Ovary (tissue), 3 donors: ENCODE results near the gene ITGA6.

Experiments
- CTCF ChIP-seq, 3 donors: fragments of 450-650 bp in 2 of 3; fragments of 200-600 bp in 1 of 3; IDR thresholded peaks; one replicate each; pipeline versions ENCODE4 v1.5.1 to v1.8.0; 2016 to 2022; ENCODE audit warnings: antibody characterized with exemption in 3 of 3, mild to moderate bottlenecking in 1 of 3
- POLR2A ChIP-seq: fragments of 450-650 bp; IDR thresholded peaks from one replicate; pipeline ENCODE4 v1.6.1; 2017; ENCODE audit warnings: antibody characterized with exemption, mild to moderate bottlenecking, moderate library complexity
- donor health status: DM: no; HTN: no; CAD: no.

GRCh38 chr2:172398440-172398839 lies 28.9 kb upstream of the ITGA6 start:
- TF ChIP-seq CTCF (IDR thresholded peaks at IDR 0.05), result no peak
- TF ChIP-seq POLR2A, result no peak
